Caki2 (cell line): ENCODE measurements around the gene MYO5C. TPM values are rescaled to one million over a fixed set of nuclear protein-coding genes. Genes with fewer than 3 reads are reported as not detected.
"Not testable (repeated sequence)": the region's sequence is repeated elsewhere in the genome, so short reads cannot be mapped to it uniquely, and the experiment has no call there.

ENCODE experiments used
- DNase-seq: peaks from one replicate; pipeline ENCODE4 v3.0.0-alpha.2; 2015; ENCODE audit warnings: low read depth
- in situ Hi-C: cut with HindIII; loops from 2 replicates; pipeline ENCODE4 v1.10.0; 2016; ENCODE audit warnings: low sequenced_read_pairs, low pct_unique_long_range_greater_than_20kb, mixed read lengths
- total RNA-seq: library from RNA; depleted of rRNA; stranded (reverse); fragments of >200 nt; shearing (Covaris generic); gene quantifications from 2 replicates; pipeline ENCODE4 v1.2.3, GENCODE V29; 2014; ENCODE audit warnings: low replicate concordance

Gene MYO5C
- total RNA-seq, 1 experiment from 2014 or later, result 1.6 TPM

- no peak for DNase-seq
- in situ Hi-C loops, result no loop called here
Measured at GRCh38 chr15:52317688-52318087, 22.1 kb upstream of the MYO5C start.

- in situ Hi-C loops, result no loop called here
- no peak for DNase-seq
Measured at GRCh38 chr15:52317022-52317421, 21.4 kb upstream of the MYO5C start.

DNA sequence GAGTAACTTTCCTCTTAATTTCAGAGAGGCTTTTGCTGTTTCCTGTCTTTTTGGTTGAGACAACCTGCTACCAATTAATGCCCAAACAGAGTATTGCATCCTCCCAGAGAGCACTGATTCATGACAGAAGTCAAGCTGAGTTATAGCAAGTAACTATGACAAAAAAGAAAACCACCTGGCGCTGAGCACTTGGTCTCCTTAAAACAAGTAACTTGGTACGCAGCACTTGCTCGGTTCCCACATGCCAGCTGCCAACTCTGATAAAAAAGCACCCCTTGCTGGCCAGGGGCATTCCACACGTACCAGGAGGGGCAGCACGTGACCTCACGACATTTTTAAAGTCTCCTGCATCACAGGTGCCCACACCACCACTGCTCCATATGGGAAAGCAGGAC lies 13.5 kb upstream of the MYO5C start:
- no peak for DNase-seq
- in situ Hi-C loops, result no loop called here

GRCh38 chr15:52308446-52309153 lies 13.0 kb upstream of the MYO5C start:
- in situ Hi-C loops, result no loop called here

DNA sequence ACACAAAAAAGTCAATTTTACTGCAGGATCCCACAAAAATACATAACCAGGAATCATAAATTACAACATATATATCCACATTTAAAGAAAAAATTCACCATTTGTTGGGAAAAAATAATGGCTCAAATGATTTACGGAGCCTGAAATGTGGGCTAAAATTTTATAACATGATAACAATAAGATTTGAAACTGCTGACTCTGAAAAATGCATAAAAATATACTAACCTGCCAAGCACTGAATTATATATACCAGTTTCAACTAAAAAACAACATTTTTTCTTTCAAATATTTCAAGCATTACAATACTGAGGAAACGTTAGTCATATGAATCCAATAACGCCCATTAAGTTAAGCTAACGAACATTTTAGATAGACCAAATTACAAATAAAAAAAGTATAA lies 12.2 kb upstream of the MYO5C start:
- DNase-seq, result no peak
- in situ Hi-C loops, result no loop called here

More at GRCh38 chr15:52308446-52309153, 13.0 kb upstream of the MYO5C start:
- no peak for DNase-seq

GRCh38 chr15:52306270-52306669 lies 10.7 kb upstream of the MYO5C start:
- DNase-seq, result no peak
- in situ Hi-C loops, result no loop called here

GRCh38 chr15:52303093-52303772 lies 7.6 kb upstream of the MYO5C start:
- in situ Hi-C loops, result no loop called here
- DNase-seq, result no peak

DNA sequence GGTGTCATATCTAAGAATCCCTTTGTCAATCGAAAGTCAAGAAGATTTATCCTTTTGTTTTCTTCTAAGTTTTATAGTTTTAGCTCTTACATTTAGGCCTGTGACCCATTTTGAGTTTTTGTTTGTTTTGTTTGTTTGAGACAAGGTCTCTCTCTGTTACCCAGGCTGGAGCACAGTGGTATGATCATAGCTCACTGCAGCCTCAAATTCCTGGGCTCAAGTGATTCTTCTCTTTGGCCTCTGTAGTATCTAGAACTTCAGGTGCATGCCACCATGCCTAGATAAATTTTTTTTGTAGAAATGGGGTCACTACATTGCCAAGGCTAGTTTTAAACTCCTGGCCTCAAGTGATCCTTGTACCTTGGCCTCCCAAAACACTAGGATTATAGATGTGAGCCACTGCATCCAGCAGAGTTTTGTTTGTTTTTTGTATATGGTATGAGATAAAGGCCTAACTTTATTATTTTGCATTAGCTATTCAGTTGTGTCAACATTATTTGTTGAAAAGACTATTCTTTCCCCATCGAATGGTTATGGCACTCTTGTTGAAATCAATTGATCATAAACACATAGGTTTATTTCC lies 5.8 kb upstream of the MYO5C start:
- in situ Hi-C loops, result no loop called here
- DNase-seq, result no peak

GRCh38 chr15:52294881-52295420 lies 653 bp downstream of the MYO5C start:
- in situ Hi-C loops, result no loop called here
- DNase-seq, result no peak

GRCh38 chr15:52292780-52293392 lies 2.7 kb downstream of the MYO5C start:
- in situ Hi-C loops, result no loop called here
- no peak for DNase-seq

- in situ Hi-C loops, result no loop called here
- no peak for DNase-seq
Measured at GRCh38 chr15:52291204-52291603, 4.4 kb downstream of the MYO5C start.

DNA sequence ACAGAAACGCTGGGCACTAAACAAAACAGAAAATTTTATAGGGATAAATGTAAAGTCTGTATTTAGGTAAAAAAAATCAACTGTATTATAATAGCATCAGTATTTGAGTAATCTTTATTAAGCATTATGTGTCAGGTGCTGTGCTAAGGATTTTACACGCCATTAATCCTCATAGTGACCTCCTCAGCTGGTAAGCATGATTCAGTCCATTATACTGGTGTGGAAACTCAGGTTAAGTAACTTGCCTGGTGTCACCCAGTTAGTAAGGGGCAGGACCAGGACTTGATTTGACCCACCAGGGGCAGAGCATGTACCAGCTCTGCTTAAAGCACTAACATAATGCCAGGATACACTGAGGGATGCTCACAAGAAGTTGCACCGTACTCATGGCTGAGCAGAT lies 4.8 kb downstream of the MYO5C start:
- in situ Hi-C loops, result no loop called here
- no peak for DNase-seq

DNA sequence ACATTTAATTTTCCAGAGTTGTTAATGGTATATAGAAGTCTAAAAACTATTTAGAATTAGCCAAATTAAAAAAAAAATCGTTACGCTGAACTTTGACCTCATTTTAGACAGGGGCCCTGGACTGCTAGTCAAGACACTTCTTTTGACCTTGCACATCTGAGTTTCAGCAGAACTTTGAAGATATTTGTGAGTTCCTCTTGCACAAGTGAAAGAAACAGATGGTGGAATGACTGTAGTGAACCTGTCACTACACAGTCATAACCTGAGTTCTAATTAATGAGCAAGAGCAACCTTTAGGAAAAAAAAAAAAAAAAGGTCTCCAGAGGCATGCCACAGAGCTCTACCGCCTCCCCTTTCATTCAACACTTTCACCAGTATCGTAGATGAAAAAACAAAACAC lies 5.3 kb downstream of the MYO5C start:
- DNase-seq, result no peak

GRCh38 chr15:52289629-52290081 lies 5.9 kb downstream of the MYO5C start:
- in situ Hi-C loops, result no loop called here
- no peak for DNase-seq

More for the DNA sequence above, 5.3 kb downstream of the MYO5C start:
- in situ Hi-C loops, result no loop called here

DNA sequence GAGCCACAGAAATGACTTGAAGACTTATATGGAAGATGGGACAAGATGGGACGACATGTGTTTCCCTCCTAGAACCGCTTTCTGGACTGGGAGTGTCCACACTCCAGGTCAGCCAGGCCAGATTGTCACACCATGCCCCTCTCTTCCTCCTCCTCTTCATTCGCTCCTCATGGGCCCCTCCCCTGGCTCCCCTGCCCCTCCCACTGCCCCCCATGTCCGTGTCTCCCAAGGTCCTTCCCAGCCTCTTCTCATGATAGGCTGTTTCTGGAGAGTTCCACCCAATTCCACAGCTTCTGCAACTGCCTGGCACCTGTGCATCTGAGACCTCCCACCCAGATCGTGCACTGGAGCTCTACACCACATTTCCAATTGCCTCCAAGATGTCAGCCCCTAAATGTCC lies 6.6 kb downstream of the MYO5C start:
- in situ Hi-C loops, result no loop called here
- no peak for DNase-seq

GRCh38 chr15:52288051-52288942 lies 7.3 kb downstream of the MYO5C start:
- DNase-seq, result peak; percentile 57
- in situ Hi-C loops, result no loop called here

DNA sequence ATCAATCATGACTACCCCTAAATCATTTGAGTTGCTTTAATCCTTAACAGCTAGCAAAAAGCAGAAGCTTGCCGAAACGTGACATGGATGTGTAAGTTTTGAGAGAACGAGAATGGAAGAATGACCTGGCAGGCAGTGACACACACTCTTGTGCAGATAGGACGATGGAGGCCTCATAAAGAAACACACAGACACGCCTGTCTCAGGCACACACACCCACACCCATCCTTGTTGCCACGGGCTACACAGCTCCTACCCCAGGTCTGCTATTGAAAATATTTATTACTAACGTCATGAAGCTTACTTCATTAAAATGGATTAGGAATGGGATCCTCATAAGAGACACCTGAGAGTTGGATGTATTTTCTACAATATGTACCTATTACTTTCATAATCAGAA lies 8.5 kb downstream of the MYO5C start:
- DNase-seq, result no peak
- in situ Hi-C loops, result no loop called here

DNA sequence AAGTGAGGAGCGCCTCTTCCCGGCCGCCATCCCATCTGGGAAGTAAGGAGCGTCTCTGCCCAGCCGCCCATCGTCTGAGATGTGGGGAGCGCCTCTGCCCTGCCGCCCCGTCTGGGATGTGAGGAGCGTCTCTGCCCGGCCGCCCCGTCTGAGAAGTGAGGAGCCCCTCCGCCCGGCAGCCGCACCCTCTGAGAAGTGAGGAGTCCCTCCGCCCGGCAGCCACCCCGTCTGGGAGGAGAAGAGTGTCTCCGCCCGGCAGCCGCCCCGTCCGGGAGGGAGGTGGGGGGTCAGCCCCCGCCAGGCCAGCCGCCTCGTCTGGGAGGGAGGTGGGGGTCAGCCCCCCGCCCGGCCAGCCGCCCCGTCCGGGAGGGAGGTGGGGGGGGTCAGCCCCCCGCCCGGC lies 9.7 kb downstream of the MYO5C start:
- in situ Hi-C loops, DNase-seq: not testable (repeated sequence)
